Astrocyte of the hippocampus (primary cell): Measurements from ENCODE around the gene MTA2.
A peak's percentile ranks its signal among the peaks of the same experiment; 100 is the strongest.
"Not testable (repeated sequence)": the region's sequence is repeated elsewhere in the genome, so short reads cannot be mapped to it uniquely, and the experiment has no call there.

Source experiments
- DNase-seq: peaks from one replicate; pipeline ENCODE4 v3.0.0; 2011; ENCODE audit warnings: low read depth, low spot score

MTA2 gene

DNA sequence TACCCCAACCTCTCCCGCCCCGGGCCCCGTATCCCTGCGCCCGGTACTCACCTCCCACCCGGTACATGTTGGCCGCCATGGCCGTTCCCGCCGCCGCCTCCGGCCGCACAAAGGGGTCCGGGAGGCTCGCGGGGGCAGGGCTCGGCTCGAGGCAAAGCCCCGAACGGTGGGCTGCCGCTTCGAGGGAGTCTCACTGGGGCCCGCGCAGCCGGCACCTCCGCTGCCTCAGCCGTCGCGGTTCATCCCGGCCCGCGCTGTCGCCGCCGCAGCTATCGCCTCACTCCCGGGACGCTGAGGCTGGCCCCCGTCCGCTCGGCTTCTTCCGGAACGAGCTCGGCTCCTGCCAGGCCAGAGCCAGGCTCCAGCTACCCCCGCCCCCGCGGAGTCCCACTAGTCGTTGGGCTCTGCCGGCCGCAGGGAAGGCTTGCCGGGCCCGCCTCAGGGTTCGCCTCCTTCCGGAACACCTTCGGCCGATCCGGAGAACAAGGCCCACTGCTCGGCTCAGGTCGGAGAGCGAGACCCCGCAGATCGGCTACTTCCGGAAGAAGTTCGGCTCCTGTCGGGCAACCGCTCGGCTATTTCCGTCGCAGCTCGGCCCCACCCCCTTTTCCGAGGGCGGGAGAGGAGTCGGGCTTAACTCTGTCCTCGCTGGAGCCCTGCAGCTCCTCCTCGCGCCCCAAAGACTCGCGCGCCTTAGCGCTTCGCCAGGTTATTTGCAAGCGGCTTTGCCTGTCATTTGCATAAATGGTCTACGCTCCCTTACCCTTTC is at the start of gene MTA2:
TSS of gene MTA2 (minus strand) at position 494 of the 769 bp plus-strand sequence. CDS start at position 79, 415 bp downstream.
- peak; percentile 99 for DNase-seq

DNA sequence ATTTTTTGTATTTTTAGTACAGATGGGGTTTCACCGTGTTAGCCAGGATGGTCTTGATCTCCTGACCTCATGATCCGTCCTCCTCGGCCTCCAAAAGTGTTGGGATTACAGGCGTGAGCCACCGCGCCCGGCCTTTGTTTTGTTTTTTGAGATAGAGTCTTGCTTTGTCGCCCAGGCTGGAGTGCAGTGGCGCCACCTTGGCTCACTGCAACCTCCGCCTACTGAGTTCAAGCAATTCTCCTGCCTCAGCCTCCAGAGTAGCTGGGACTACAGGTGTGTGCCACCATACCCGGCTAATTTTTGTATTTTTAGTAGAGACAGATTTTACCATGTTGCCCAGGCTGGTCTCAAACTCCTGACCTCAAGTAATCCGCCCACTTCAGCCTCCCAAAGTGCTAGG is 48.6 kb upstream of the MTA2 start:
- not testable (repeated sequence) for DNase-seq

- DNase-seq, result no peak
Observed at GRCh38 chr11:62649486-62649885, 47.8 kb upstream of the MTA2 start.

DNA sequence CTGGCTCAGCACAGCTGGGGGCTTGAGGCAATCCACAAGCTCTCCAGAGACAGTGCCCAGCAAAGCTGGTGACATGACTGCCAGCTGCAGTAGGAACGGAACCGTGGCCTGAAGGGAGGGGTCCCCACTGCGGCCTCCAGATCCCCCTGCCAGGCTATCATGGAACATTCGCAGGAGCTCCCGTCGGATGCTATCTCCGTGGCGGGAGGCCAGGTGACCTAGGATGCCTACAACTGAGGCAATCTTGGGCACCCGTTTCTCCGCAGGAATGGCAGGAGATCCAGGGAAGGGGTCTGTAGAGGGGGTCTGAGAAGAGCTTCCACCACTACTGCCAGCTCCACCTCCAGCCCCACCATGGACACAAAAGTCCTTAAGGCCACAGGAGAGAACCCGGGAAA is 47.3 kb upstream of the MTA2 start:
- DNase-seq, result no peak

DNA sequence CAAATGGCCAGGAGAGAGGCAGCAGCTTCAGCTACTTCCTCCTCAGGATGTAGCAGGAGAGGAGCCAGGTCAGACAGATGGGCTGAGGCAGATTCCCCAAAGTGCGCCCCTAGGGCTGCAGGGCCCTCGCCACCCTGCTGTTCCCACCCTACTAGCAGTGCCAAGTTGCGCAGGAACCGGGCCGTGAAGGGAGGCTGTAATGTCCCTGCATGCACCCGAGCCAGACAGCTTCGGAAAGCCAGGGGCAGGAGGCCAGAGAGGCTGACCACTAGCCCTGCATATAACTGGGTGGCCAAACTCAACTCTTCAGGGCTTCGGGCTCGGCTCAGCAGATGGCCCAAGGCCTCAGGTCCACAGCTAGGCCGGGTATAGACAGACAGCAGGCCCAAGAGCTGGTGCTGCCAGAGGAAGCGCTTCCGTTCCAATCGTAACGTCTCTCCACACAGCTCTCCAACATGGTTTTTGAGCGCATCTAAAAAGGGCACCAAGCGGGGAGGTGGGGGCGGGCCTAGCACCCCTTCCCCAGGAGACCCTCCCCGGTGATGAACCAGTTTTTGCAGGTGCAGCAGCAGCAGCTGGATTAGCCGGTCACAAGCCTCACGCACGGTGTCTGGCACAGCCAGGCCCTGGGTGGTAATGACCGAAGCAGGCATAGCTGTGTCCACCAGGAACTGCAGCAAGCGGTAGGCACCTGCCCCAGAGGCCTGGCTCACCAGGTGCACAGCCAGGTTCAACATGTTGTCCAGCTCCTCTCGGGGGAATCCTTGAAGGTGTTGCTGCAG is 46.7 kb upstream of the MTA2 start:
- DNase-seq, result no peak

DNA sequence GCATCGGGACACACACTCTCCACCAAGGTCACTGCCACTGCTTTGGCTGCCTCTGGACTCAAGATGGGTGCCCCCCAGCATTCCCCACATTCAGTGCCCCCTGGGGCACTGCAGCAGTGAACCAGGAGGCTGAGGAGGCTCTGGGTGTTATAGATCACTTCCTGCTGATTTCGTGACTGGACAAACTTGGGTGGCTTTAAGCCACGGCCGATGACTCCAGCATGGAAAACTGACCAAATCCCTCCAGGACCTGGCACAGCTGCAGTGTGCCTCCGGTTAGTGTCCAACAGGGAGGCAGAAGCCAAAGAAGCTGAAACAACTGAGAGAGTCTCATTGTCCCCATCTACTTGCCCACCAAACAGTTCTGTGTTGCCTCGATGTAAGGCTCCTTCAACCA is 45.9 kb upstream of the MTA2 start:
- no peak for DNase-seq

GRCh38 chr11:62646825-62647608 is 45.4 kb upstream of the MTA2 start:
- no peak for DNase-seq

DNA sequence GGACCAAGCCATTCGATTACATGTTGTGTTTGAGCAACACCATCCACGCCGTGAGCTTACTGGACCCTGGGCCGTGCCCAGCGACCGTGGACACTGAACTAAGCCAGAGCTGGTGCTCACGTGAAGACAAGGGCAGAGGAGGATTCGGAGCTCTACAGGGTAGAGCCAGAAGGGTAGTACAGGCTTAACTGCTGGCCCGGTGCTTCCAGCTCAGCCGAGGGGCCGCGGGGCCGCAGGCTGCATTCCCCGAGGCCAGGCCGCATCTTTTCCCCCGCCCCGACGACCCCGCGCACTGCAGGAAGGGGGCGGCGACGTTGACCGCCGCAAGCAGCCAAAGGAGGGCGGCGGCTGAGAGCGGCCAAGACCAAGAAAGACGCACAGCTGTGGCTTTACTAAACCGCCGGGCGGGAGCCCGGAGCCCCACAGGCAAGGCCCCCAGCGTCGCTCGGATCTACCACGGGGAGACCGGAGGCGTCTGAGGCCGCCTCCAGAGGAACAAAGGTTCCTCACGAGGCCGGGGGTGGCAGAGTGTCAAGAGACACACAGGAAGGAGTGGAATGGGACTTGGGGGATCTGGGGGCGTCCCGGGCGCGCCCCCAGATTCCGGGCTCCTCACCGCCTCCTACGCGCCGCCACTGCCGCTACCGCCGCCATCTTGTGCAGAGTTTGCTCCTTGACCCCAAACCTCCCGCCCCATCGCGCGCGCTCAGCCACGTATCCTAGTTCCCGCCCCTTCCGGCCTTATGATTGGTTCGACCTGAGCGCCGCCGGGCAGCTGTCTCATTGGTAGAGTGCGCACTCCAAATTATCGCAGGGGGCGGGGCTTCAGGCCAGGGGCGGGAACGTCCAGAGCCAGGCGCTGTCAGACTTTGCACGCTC is 44.5 kb upstream of the MTA2 start, which contains the start of gene GANAB:
TSS of gene GANAB (minus strand) at position 668 of the 879 bp plus-strand sequence. CDS start at position 654, 14 bp downstream.
- peak; percentile 99 for DNase-seq

GRCh38 chr11:62645671-62645945 is 43.9 kb upstream of the MTA2 start:
- DNase-seq, result no peak

GRCh38 chr11:62644220-62644619 is 42.6 kb upstream of the MTA2 start:
- no peak for DNase-seq

GRCh38 chr11:62632492-62632891 is 30.8 kb upstream of the MTA2 start:
- no peak for DNase-seq

DNA sequence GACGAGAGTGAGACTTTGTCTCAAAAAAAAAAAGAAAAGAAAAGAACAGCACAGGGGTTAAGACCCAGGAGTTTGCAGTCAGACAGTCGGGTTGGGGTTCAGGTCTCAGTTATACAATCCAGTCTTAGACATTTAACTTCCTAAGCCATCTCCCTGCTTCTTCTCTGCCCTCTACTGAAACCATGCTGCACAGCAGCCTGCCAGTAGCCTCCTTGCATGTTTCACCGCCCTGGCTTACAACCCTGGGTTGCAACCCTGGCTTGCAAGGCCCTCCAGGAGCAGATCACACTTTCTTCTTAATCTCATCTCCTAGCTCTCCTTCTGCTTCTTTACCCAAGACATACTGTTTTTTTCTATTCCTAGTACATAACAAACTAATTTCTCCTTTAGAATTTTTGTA is 26.0 kb upstream of the MTA2 start:
- no peak for DNase-seq

GRCh38 chr11:62622476-62623089 is 20.9 kb upstream of the MTA2 start:
- no peak for DNase-seq

- DNase-seq, result peak; percentile 100
Observed at GRCh38 chr11:62621567-62622470, 20.2 kb upstream of the MTA2 start, which contains the start of gene B3GAT3. TSS of gene B3GAT3 (minus strand) at chr11:62621986. CDS start at chr11:62621947, 39 bp downstream.

- DNase-seq, result no peak
Observed at GRCh38 chr11:62621027-62621566, 19.4 kb upstream of the MTA2 start.

DNA sequence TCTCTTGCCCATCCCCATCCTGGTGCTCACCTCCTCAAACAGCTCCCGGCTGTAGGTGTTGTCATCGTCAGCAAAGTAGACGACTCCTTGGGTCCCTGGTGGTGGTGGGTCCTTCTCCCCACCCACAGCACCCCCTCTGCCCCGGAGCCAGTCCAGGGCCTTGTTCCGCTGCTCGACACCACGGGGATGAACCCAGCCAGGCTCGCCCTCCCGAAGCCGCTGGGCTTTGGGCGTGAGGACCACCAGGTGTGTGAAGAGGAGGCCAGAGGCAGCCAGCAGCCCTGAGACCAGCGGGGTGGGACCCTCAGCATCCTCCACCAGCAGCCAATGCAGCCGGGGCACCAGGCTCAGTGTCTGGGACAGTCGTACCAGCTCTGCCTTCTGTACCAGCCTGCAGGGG is 15.3 kb upstream of the MTA2 start:
- DNase-seq, result not testable (repeated sequence)

DNA sequence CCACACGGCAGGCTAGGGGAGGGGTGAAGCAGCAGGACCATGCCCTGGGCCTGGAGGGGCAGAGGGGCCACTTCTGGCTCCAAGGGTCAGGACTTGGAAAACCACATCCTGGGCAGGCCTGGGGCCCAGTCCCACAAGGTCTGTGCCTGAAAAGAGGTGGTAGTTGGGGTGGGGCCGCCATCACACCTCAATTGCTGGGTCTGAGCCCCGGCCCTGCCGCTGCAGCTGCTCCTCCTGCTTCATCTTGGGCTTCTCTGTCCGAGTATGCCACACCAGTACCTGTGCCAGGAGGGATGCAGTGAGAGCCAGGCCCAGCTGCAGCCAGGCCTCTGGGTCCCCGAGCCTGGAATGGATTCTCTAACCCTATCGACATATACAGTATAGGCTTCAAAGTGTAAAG is 13.9 kb upstream of the MTA2 start:
- DNase-seq, result no peak

- no peak for DNase-seq
Observed at GRCh38 chr11:62614275-62614674, 12.6 kb upstream of the MTA2 start.

GRCh38 chr11:62613291-62613778 is 11.7 kb upstream of the MTA2 start:
- no peak for DNase-seq
